ENCODE measurements around the gene RAC3.

GRCh38 chr17:82023447-82024241, 7.8 kb upstream of the RAC3 start:
- TF ChIP-seq USF2 (IDR thresholded peaks at IDR 0.05) (no peak), CTCF (IDR thresholded peaks at IDR 0.05) (no peak), POLR2A (IDR thresholded peaks at IDR 0.05; ENCODE audit: low read length) (no peak), PBX3 (IDR thresholded peaks at IDR 0.05) (no peak)

Measured in A549 (cell line).